H54 (cell line): Measurements from ENCODE around the gene PLCG1.

Source experiments
- DNase-seq: peaks from one replicate; pipeline ENCODE4 v3.0.0; 2011; ENCODE audit warnings: low spot score, mixed read lengths; ENCODE audit not compliant: insufficient read length
- FAIRE-seq: peaks from 3 replicates; lab custom pipeline; 2011; peaks lifted over from hg19 to GRCh38; lab: Jason Lieb, UNC
- POLR2A ChIP-seq: IDR thresholded peaks from 2 replicates; pipeline ENCODE4 v1.6.1; 2011; ENCODE audit warnings: low read depth, mild to moderate bottlenecking, low read length

PLCG1 gene

DNA sequence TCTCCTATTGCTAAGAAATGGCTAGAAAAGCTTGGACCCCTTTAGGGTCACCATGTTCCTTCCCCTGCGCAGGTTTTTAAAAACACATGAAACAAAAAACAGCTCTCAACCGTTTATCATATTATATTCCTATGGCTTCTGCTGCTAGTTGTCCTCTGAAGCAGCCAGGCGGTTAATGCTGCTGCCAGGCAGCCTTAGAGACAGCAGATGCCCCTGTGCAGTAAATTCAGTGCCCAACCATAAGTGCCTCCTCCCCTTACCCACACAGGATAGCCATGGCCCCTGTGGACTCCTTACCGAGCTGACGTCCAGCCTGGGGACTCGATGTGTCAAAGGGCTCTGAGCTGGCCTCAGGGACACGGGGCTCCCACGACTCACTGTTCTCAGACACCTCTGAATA, 64.4 kb downstream of the PLCG1 start:
- TF ChIP-seq POLR2A, result no peak
- FAIRE-seq (no peak), DNase-seq (no peak)

DNA sequence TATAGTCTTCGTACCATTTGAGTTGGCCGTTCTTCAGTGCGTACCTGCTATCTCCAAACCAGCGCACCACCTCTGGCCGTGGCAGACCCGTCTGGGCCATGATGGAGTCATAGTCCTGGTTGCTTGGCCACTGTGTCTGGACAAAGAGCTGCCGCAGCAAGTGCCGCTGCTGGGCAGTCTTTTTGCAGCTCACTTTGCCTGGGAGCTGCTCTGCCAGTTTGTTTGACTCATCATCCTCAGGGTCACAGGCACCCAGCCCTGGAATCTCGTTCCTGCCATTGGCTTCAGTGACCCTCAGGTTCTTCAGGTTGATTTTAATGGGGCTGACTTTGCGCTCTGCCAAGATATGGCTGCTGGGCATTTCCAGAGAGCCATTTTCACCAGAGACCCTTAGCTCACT, 65.1 kb downstream of the PLCG1 start:
- DNase-seq (no peak), FAIRE-seq (no peak)

DNA sequence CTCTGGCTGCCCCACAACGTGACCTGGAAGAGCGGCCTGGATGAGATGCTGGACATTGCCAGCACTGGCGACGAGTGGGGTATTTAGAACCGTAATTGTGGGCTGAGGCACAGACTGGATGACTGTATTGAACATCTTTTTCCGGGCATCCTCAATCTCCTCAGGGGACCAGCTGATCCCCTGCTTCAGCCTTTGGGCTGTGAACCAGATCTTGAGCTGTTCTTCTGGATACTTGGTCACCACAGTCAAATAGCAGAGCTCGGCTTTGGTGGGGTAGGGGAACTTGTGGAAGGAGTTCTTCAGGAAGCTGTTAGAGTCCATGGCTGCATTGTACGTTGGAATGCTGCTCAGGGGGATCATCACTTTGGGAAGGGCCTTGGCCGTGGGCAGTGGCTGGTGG, 66.3 kb downstream of the PLCG1 start:
- no peak for TF ChIP-seq POLR2A
- DNase-seq (no peak), FAIRE-seq (no peak)

More for the DNA sequence above, 65.1 kb downstream of the PLCG1 start:
- no peak for TF ChIP-seq POLR2A

DNA sequence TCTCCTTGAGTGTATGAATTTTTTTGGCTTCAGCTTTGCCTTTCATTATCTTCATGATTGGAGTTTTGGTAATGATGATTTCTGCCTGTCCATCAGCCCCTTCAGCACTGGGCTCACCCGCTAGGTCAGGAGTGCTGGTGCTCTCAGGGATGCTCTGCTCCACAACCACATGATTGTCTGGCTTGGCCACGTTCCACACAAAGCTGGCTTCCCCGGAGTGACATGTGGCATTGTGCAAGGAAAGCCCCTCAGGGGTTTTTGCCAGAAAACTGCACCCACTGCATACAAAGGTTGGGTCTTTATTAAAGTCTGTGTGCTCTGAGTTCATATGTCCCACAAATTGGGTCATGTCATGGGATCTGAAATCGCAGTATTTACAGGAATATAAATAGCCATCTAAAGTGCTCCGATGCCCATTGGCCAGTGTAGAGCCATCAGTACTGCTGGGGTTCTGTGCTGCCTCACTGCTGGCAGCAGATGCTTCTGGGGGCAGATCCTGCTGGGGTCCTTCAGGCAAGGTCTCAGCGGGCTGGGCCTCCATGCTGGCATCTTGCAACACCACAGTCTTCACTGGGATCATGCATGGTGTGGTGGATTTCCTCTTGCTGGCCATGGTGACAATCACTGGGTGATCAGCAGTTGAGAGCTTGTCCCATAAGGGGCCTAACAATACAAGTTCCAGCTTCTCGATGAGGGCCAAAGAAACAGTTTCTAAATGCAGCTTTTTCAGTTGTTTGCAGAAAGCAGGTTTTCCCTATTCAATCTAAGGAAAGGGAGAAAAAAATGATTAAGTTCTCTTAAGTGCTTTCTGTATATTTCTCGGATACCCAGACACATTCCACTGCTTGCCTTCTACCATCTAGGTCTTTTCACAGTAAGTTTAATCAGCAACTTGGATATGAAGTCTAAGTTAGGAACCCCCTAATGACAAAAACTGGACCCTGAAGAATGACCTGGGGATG, 67.2 kb downstream of the PLCG1 start:
- no peak for DNase-seq
- TF ChIP-seq POLR2A, result no peak
- FAIRE-seq, result no peak

DNA sequence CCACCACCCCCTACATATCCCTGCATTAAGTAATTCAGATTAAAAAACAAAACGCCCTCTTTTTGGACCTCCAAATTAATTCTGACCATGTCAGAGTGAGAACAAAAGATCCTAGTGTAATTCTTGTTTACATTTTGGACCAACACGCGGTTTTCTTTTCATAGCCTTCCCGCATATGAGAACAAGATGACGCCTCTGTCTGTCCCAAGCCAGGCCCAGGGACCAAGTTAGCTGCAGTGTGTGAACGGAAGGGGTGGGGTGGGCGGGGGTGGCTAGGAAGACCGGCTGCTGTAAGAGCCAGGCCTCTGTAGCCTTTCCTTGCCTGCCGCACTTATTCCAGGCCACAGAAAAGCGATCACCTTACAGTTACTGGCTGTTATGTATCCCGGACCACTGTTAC, 68.0 kb downstream of the PLCG1 start:
- TF ChIP-seq POLR2A, result no peak
- DNase-seq (no peak), FAIRE-seq (no peak)

DNA sequence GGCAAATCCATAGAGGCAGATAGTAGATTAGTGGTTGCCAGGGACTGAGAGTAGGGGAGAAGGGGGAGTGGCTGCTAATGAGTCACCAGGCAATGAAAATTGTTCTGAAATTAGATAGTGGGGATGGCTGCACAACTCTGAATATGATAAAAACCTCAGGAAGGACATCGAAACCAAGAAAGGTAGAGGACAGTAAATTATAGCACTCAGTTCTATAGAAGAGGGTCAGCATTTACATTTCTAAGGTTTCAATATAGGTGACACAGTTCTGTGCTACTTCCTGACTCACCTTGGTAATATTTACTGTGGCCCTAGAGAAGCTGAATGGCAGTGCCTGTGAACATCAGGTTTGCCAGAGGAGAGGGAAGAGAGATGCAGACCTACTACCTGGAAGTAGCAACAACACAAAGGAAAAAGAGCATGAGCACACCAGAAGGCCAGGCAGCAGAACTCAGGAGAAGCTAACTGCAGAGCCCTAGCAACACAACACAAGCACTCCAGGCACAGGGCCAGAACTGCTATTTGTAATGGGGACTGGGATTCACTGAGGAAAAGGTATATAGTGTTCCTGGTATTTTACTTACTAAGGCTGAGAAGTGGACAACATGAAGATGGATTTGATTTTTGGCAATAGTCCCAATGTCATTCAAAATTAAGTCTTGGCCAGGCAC, 75.9 kb downstream of the PLCG1 start:
- DNase-seq, result peak; percentile 9
- TF ChIP-seq POLR2A, result no peak
- peak; percentile 69 for FAIRE-seq

DNA sequence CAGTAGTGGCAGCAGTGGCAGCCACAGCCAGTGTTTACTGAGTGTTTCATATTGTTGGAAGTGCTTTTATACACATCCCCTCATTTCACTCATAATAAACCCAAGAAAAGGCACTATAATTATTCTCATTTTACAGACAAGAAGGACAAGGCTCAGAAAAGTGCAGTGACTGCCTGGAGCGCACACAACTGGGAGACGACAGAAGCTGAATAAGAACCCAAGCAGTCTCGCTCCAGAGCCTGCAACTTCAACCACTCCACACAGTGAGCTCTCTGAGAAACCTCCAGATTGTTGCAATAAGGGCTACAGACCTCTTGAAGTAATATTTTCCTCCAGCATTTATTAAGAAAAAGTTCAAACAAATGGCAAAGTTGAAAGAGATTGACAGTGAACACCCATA, 76.9 kb downstream of the PLCG1 start:
- TF ChIP-seq POLR2A, result no peak
- DNase-seq, result no peak
- no peak for FAIRE-seq

DNA sequence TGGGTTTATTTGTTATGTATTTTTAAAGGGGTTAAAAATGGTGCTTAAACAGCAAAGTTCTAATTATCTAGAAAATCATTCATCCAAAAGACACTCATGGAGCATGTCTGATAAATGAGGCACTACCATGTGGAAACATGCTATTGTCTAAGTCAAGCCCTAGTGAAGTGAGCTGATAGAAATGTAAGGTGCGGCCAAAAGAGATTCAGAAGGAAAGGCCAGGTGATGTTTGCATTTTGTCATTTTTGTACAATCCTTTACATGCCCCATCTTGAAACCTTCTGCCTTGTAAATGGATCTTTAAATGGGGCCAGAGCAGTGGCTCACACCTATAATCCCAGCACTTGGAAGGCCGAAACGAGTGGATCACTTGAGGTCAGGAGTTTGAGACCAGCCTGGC, 77.3 kb downstream of the PLCG1 start:
- no peak for DNase-seq
- FAIRE-seq, result no peak
- no peak for TF ChIP-seq POLR2A

DNA sequence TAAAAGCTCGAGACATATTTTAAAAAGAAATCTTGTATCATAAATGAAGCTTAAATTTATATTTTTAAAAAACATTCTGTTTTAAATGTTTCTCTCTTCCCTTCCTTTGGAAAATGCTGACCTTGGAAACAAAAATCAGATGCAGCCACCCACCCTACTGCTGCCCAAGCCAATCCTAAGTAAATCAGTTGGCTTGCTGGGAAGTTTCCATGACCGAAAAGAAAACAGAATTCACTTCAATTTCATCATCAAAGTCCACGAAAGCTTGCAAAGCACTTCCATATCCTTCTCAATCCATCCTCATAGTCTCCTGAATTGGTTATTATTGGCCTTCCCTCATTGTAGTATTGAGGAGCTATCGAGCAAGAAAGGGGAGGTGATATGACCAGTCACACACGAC, 80.1 kb downstream of the PLCG1 start:
- no peak for FAIRE-seq

DNA sequence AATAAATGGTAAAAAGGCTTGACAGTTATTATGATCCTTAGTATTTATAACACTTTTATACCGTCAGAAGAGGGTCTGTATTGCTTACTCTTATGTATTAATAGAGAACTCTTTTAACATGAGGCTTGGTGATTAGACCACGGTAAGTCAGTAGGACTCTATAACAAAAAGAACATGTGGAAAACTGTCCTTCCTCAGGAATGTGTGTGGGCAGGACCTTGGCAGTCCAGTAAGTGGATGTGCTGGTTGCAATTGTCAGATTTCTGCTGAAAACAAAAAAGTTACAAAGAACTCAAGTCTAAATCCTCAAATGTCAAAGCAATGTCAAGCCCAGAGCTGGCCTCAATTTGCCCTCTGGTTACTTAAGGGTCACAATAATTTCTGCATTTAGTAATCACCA, 81.1 kb downstream of the PLCG1 start:
- FAIRE-seq, result no peak

More for the DNA sequence above, 80.1 kb downstream of the PLCG1 start:
- DNase-seq, result no peak
- no peak for TF ChIP-seq POLR2A

DNA sequence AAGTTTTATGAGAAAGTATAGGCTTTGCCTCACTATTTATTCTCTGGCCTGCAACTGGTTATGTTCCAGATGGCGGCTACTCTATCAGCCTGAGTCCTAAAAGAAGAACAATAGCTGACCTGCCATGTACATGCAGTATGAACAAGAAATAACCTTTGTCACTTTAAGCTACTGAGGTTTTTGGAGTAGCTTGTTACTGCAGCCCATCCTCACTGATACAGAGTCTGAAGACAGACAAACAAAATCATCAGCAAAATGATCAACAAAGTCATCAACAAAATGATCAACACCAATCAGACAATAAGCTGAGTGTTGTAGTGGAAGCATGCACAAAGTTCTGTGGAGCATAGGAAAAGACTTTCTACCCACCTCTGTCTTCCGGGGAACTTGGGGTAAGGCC, 82.5 kb downstream of the PLCG1 start:
- FAIRE-seq, result no peak
- no peak for DNase-seq
- no peak for TF ChIP-seq POLR2A

More for the DNA sequence above, 81.1 kb downstream of the PLCG1 start:
- TF ChIP-seq POLR2A, result no peak
- no peak for DNase-seq

DNA sequence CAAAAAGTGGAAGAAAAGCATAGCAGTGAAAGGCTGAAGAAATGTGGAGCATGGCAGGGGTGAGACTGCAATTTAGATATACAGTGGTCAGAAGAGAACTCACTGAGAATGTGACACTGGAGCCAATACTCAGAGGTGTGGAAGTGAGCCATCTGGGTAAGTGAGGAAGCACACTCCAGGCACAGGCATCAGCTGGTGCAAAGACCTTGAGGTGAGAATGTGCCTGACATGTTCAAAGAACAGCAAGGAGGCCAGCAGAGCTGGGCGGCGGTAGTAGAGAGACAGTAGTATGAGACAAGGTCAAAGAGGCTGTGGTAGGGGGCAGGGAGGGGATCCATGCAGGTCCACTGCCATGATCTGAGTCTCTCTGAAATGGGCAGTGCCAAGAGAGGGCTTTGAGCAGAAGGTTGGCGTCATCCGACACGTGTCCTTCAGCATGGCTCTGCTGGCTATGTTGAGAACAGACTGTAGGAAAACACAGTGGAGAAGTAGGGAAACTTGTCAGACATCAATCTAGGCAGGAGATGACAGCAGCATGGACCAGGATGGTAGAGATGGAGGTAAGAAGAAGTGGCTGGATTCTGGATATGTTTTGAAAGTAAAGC, 84.4 kb downstream of the PLCG1 start:
- FAIRE-seq, result no peak
- TF ChIP-seq POLR2A, result no peak
- no peak for DNase-seq

DNA sequence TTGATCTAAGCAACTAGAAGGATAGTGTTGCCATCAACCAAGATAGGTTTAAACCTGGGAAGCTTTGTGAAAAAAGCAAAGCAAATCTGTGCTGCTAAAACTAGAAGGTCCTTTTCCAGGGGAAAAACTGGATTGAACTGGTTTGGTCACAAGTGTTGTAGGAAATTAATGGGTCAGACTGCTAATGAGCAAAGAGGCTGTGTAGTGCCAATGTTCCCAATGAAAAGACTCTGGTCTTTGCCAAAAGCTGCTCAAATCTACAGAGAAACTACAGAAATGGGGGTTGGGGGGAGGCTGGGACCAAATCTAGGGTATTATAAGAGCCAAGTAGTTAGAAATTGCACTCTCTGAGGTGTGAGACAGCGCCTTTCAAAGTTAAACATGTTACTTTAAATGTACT, 85.0 kb downstream of the PLCG1 start:
- FAIRE-seq (no peak), DNase-seq (no peak)
- TF ChIP-seq POLR2A, result no peak

DNA sequence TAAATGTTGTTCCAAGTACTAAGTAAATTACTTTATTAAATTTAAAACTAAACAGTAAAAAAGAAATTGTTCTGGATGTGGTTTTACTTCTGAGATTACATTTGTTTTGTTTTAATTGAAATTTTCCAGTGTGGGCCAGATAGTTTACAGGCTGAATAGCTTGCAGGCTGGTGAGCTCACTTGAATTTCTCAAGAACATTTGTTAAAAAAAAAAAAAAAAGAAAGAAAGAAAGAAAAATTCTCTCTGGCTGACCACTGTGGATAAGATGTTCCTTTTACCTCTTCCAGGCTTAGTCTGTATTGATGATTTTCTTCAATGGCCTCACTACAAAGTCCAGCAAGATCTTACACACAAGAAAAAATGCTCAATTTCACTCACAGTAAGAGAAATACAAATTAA, 85.4 kb downstream of the PLCG1 start:
- TF ChIP-seq POLR2A, result no peak
- DNase-seq (no peak), FAIRE-seq (no peak)
